Stimulated activated CD4-positive, alpha-beta T cell treated with anti-CD3 and anti-CD28 coated beads, Interleukin-15, amount 100 ng/mL, for 48 hours (primary cell): ENCODE data around the gene PCNX2.
A peak's percentile ranks its signal among the peaks of the same experiment; 100 is the strongest.

Experiments used
- DNase-seq, 2 donors: peaks; one replicate each; pipeline ENCODE4 v3.0.0-alpha.2; 2020; ENCODE audit warnings: low read depth in 2 of 2

Gene PCNX2

GRCh38 chr1:233295237-233295974 lies at the start of gene PCNX2:
TSS of gene PCNX2 (minus strand) at chr1:233295725. CDS start at chr1:233295478, 247 bp downstream.
- peak; percentile 53 to 64 for DNase-seq

GRCh38 chr1:233343262-233343661 lies 47.7 kb upstream of the PCNX2 start:
- no peak for DNase-seq

- no peak for DNase-seq
Measured at GRCh38 chr1:233342086-233342485, 46.6 kb upstream of the PCNX2 start.

- no peak for DNase-seq
Measured at GRCh38 chr1:233340966-233341516, 45.5 kb upstream of the PCNX2 start.

- DNase-seq = no peak
Measured at GRCh38 chr1:233340031-233340555, 44.6 kb upstream of the PCNX2 start.

- DNase-seq = no peak
Measured at GRCh38 chr1:233338102-233338501, 42.6 kb upstream of the PCNX2 start.

GRCh38 chr1:233337505-233337904 lies 42.0 kb upstream of the PCNX2 start:
- no peak for DNase-seq

- no peak for DNase-seq
Measured at GRCh38 chr1:233336554-233337456, 41.3 kb upstream of the PCNX2 start.

GRCh38 chr1:233334092-233334491 lies 38.6 kb upstream of the PCNX2 start:
- DNase-seq = no peak

GRCh38 chr1:233333086-233333485 lies 37.6 kb upstream of the PCNX2 start:
- no peak for DNase-seq

- DNase-seq = no peak
Measured at GRCh38 chr1:233331676-233332519, 36.4 kb upstream of the PCNX2 start.

- DNase-seq = peak in 1 of 2 donors; percentile 9
Measured at GRCh38 chr1:233328142-233328921, 32.8 kb upstream of the PCNX2 start.

GRCh38 chr1:233327651-233328141 lies 32.2 kb upstream of the PCNX2 start, which contains the start of gene MAP3K21:
TSS of gene MAP3K21 (plus strand) at chr1:233327724. CDS start at chr1:233328029, 305 bp downstream.
- no peak for DNase-seq

- peak; percentile 72 to 87 for DNase-seq
Measured at GRCh38 chr1:233326811-233327650, 31.5 kb upstream of the PCNX2 start.

GRCh38 chr1:233326319-233326718 lies 30.8 kb upstream of the PCNX2 start:
- DNase-seq = no peak

- DNase-seq = no peak
Measured at GRCh38 chr1:233323718-233324117, 28.2 kb upstream of the PCNX2 start.

- DNase-seq = no peak
Measured at GRCh38 chr1:233320023-233320422, 24.5 kb upstream of the PCNX2 start.

GRCh38 chr1:233319272-233319671 lies 23.7 kb upstream of the PCNX2 start:
- no peak for DNase-seq

- no peak for DNase-seq
Measured at GRCh38 chr1:233316473-233316872, 20.9 kb upstream of the PCNX2 start.
